GM19193 (cell line): ENCODE results near the gene PTK7.

Source experiments
- POLR2A ChIP-seq: IDR thresholded peaks from 4 replicates; pipeline ENCODE4 v1.6.1; 2011; ENCODE audit not compliant: insufficient read depth, insufficient read length; ENCODE audit errors: extremely low read depth

PTK7 gene

DNA sequence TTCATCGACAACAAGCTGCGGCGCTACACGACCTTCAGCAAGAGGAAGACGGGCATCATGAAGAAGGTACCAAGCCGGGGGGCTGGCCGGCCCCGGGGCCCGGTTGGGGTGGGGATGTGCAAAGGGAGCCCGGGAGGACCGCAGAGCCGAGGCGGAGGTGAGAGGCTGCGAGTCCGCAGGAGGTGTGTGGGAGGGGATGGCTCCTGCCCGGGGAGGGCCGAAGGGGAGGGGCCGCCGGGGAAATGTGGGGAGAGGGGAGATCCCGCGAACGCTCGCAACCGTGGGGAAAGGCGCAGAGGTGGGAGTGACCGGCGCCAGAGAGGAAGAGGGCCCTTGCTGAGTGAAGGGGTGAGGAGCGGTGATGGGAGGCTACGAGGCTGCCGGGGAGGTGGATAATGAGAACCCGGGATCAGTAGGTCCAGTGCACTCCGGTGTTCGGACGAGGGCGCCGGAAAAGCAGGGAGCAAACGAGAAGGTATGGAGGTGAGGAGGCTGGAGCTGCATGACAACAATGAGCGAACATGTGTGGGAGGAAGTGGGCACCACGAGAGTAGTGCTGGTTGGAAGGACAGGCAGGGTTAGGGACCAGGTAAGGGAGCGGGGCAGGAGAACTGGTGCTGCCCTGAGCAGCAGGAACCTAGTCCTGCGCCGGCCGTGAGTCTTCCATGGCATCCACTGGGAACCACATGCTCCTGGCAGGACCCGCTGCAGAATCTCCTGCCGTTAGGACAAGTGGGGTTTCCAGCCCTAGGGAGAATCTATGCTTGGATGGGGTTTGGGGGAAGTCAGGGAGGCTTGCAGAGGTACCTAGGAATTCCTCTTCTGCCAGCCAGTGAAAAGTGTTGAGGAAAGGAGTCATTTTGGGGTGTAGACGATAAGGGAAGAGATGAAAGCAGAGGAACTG, 96.2 kb downstream of the PTK7 start:
- TF ChIP-seq POLR2A, result no peak

DNA sequence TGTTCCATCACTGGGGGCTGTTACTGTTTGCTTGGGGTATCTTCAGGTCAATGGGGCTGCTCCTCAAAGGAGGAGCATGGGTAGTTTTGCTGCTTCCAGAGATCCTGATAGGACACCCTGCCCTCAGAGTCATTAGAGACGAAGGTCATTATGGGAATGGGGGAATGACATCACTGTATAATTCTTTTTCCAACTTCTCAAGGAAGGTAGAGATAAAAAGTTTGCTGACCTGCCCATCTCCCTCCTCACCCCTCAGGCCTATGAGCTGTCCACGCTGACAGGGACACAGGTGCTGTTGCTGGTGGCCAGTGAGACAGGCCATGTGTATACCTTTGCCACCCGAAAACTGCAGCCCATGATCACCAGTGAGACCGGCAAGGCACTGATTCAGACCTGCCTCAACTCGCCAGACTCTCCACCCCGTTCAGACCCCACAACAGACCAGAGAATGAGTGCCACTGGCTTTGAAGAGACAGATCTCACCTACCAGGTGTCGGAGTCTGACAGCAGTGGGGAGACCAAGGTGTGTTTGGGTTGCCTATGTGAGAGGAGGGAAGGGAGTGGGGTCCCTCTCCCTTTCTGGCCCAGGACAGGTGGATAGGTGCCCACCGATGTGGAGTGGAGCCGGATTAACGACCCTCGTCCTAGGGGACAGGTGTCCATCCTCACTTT, 97.6 kb downstream of the PTK7 start:
- no peak for TF ChIP-seq POLR2A

- peak; percentile 67 for TF ChIP-seq POLR2A
Measured at GRCh38 chr6:43174263-43175112, 98.4 kb downstream of the PTK7 start.

GRCh38 chr6:43175676-43176422, 99.7 kb downstream of the PTK7 start:
- no peak for TF ChIP-seq POLR2A

DNA sequence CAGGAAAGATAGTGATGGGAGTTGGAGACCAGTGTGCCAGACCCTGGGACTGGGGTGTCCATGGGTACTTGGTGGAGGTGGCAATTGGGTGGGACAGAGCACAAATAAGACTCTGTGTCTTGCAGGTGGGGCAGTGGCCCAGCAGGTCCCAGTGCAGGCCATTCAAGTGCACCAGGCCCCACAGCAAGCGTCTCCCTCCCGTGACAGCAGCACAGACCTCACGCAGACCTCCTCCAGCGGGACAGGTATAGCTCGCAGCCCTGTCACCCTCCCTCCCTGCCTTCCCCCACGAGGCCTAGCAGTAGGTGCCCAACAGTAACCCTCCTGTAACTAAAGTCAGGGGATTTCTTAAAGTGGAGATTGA, 100.3 kb downstream of the PTK7 start:
- TF ChIP-seq POLR2A, result no peak

- no peak for TF ChIP-seq POLR2A
Measured at GRCh38 chr6:43178150-43178549, 102.0 kb downstream of the PTK7 start.

- TF ChIP-seq POLR2A, result no peak
Measured at GRCh38 chr6:43178951-43179830, 103.1 kb downstream of the PTK7 start.

DNA sequence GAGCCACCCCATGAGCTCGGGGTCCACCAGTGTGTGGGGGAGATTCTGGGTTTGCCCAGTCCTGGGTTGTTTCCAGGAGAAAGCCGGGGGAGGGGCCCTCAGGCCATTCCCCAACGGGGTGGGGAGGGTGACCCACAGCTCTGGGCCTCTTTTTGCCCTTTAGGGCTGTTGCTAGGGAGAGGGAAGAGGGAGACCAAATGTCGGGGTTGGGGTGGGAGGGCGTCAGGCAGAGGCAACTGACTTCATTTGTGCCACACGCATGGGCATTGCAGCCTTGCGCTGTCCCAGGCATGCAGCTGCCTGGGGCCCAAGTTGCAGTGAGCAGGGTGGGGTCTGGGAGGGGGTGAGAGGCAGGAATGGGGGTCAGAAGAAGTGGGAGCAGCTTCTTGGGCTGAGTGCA, 103.9 kb downstream of the PTK7 start:
- no peak for TF ChIP-seq POLR2A

GRCh38 chr6:43180985-43181384, 104.9 kb downstream of the PTK7 start:
- TF ChIP-seq POLR2A, result no peak

GRCh38 chr6:43181621-43181941, 105.5 kb downstream of the PTK7 start:
- no peak for TF ChIP-seq POLR2A

- TF ChIP-seq POLR2A, result peak; percentile 86
Measured at GRCh38 chr6:43181942-43182860, 106.1 kb downstream of the PTK7 start, which contains the start of gene CUL9. Gene CUL9 (plus strand): TSS chr6:43182196. CDS start chr6:43184311, 2,115 bp downstream.

DNA sequence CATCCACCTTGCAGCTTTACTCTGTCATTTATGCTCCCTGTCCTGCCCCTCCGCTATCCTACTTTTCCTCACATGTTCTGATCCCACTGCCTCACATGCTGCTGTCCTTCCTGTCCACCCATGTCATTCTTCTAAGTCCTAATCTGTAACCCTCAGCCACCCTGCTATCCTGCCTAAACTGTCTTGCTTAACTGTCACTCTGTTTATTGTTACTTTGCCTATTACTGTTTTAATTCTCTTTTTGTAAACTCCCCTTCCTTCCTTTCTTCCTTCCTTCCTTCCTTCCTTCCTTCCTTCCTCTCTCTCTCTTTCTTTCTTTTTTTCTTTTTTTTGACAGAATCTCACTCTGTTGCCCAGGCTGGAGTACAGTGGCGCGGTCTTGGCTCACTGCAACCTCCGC, 107.3 kb downstream of the PTK7 start:
- TF ChIP-seq POLR2A, result no peak
